Measurements from ENCODE around the gene TTYH1.
"Not testable (repeated sequence)": the region's sequence is repeated elsewhere in the genome, so short reads cannot be mapped to it uniquely, and the experiment has no call there.

GRCh38 chr19:54365798-54366197, 49.5 kb upstream of the TTYH1 start:
- TF ChIP-seq RBM25 (IDR thresholded peaks at IDR 0.05; ENCODE audit: low read depth, low read length, severe bottlenecking); SMAD4 (CRISPR knock-in tag; conservative IDR thresholded peaks at IDR 0.05); CTCF (IDR thresholded peaks at IDR 0.05 in 2 of 3, conservative IDR thresholded peaks at IDR 0.05 in 1 of 3; ENCODE audit: insufficient read depth in 2 of 3, low read depth in 1 of 3, low read length in 3 of 3); DPF2 (IDR thresholded peaks at IDR 0.05); POLR2A (conservative IDR thresholded peaks at IDR 0.05); HCFC1 (IDR thresholded peaks at IDR 0.05; ENCODE audit: low read depth, low read length); CEBPB (tag; IDR thresholded peaks at IDR 0.05); ZNF589 (CRISPR knock-in tag; IDR thresholded peaks at IDR 0.05; ENCODE audit: low read depth); MYC (IDR thresholded peaks at IDR 0.05; ENCODE audit: low read depth, low read length); MYC (CRISPR knock-in tag; IDR thresholded peaks at IDR 0.05; ENCODE audit: borderline replicate concordance, low read depth); XRCC5 (IDR thresholded peaks at IDR 0.05; ENCODE audit: low read depth, low read length); CCNT2 (IDR thresholded peaks at IDR 0.05; ENCODE audit: borderline replicate concordance, extremely low read depth, insufficient read length, low read depth, low read length): not testable (repeated sequence)

Measured in K562 (cell line).